HPDE6-E6E7 (cell line): ENCODE data around the gene YPEL3.

Source experiments
- DNase-seq: peaks from one replicate; pipeline ENCODE4 v3.0.0; 2011; ENCODE audit warnings: missing footprints; ENCODE audit errors: extremely low spot score

The YPEL3 gene

DNA sequence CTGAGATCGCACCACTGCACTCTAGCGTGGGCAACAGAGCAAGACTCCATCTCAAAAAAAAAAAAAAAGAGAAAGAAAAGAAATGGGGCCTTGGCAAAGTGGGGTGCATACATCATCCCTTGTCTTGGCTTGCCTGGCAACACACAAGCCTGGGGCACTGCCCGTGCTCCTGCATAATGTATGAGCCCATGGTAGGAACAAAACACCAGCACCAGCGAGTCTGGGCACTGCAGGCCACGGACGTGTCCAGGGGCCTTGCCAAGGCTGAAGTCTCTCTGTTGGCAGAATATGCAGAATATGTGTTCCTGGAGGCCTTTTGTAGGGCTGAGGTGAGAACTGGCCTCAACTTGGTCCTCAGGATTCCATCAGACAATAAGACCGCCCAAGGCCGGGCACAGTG lies 46.1 kb downstream of the YPEL3 start:
- DNase-seq = no peak

DNA sequence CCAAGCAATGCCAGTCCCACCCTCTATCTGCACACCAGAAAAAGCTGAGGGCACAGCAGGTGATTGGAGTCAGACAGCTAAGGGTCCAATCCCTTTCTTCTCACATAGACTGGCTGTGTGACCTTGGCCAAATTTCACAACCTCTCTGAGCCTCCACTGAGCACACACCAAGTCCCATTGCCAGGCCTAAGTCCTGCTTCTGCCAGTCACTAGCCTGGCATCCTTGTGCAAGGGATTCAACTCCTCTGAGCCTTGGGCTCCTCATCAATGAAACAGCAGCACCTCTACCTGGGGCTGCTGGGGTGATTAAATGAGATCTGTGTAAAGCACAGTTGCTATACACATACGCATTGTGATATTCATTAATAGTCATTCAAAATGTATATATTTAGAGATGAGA lies 49.4 kb downstream of the YPEL3 start:
- DNase-seq = no peak

GRCh38 chr16:30046178-30046577 lies 49.8 kb downstream of the YPEL3 start:
- DNase-seq = no peak
